ENCODE data around the gene CFAP157. TPM values are rescaled to one million over a fixed set of nuclear protein-coding genes. Genes with fewer than 3 reads are reported as not detected.
A peak's percentile ranks its signal among the peaks of the same experiment; 100 is the strongest.

CFAP157 gene
- polyA plus RNA-seq, 1 experiment = not detected

- no peak overlapping the region for H3K4me3 ChIP-seq (ENCODE audit: low read depth, low read length)
- peaks cover 12% of the 10 kb centered on the region for H3K27me3 ChIP-seq (ENCODE audit: control insufficient read depth, insufficient read depth, low read length)
- DNase-seq (ENCODE audit: low read depth) = no peak
- no peaks in the 10 kb centered on the region for H3K36me3 ChIP-seq (ENCODE audit: control insufficient read depth, insufficient read depth, low read length)
- ChIA-PET CTCF (interaction anchor here (2.2 kb wide), 1 partner anchor 26 kb away, joined by 6 read pairs; the partner anchor contains the start of gene TOR2A), POLR2A (no interaction called here)
- TF ChIP-seq CTCF (IDR thresholded peaks at IDR 0.05; ENCODE audit: insufficient read depth, low read depth, low read length) = no peak
Observed at GRCh38 chr9:127761061-127761460, 54.3 kb downstream of the CFAP157 start.

- ChIA-PET CTCF (interaction anchor here (2.2 kb wide), 1 partner anchor 27 kb away, joined by 6 read pairs; the partner anchor contains the start of gene TOR2A), POLR2A (no interaction called here)
- Histone ChIP-seq H3K36me3 (ENCODE audit: control insufficient read depth, insufficient read depth, low read length) (no peaks in the 10 kb centered on the region), H3K27me3 (ENCODE audit: control insufficient read depth, insufficient read depth, low read length) (peaks cover 11% of the 10 kb centered on the region), H3K4me3 (ENCODE audit: low read depth, low read length) (no peak overlapping the region)
- TF ChIP-seq CTCF (IDR thresholded peaks at IDR 0.05; ENCODE audit: insufficient read depth, low read depth, low read length) = no peak
- no peak for DNase-seq (ENCODE audit: low read depth)
Observed at GRCh38 chr9:127761491-127761956, 54.7 kb downstream of the CFAP157 start.

- CTCF ChIA-PET = interaction anchor here (0.6 to 2.2 kb wide), 3 partner anchors 16 to 108 kb away, joined by 3 to 6 read pairs (median 3); partner anchors contain the start of gene TOR2A
- POLR2A ChIA-PET = no interaction called here
- no peak for DNase-seq (ENCODE audit: low read depth)
- Histone ChIP-seq H3K4me3 (ENCODE audit: low read depth, low read length) (no peak overlapping the region), H3K27me3 (ENCODE audit: control insufficient read depth, insufficient read depth, low read length) (peaks cover 11% of the 10 kb centered on the region), H3K36me3 (ENCODE audit: control insufficient read depth, insufficient read depth, low read length) (no peaks in the 10 kb centered on the region)
- TF ChIP-seq CTCF (IDR thresholded peaks at IDR 0.05; ENCODE audit: insufficient read depth, low read depth, low read length) = no peak
Observed at GRCh38 chr9:127762111-127762676, 55.4 kb downstream of the CFAP157 start.

GRCh38 chr9:127763918-127764384 lies 57.2 kb downstream of the CFAP157 start:
- no peaks in the 10 kb centered on the region for H3K36me3 ChIP-seq (ENCODE audit: control insufficient read depth, insufficient read depth, low read length)
- POLR2A ChIA-PET = no interaction called here
- CTCF ChIA-PET = interaction anchor here (0.8 to 1.3 kb wide), 5 partner anchors 14 to 157 kb away, joined by 3 to 5 read pairs (median 3); partner anchors contain the start of gene TOR2A
- H3K4me3 ChIP-seq (ENCODE audit: low read depth, low read length) = no peak overlapping the region
- TF ChIP-seq CTCF (IDR thresholded peaks at IDR 0.05; ENCODE audit: insufficient read depth, low read depth, low read length) = peak; percentile 24; the same call in 1 of the 2 replicates
- H3K27me3 ChIP-seq (ENCODE audit: control insufficient read depth, insufficient read depth, low read length) = peaks cover 12% of the 10 kb centered on the region
- no peak for DNase-seq (ENCODE audit: low read depth)

- peaks cover 10% of the 10 kb centered on the region for H3K27me3 ChIP-seq (ENCODE audit: control insufficient read depth, insufficient read depth, low read length)
- DNase-seq (ENCODE audit: low read depth) = no peak
- TF ChIP-seq CTCF (IDR thresholded peaks at IDR 0.05; ENCODE audit: insufficient read depth, low read depth, low read length) = no peak
- CTCF ChIA-PET = interaction anchor here (0.8 to 2.5 kb wide), 4 partner anchors 14 to 104 kb away, joined by 5 read pairs; partner anchors contain the start of genes SH2D3C and TOR2A
- H3K36me3 ChIP-seq (ENCODE audit: control insufficient read depth, insufficient read depth, low read length) = no peaks in the 10 kb centered on the region
- POLR2A ChIA-PET = no interaction called here
- H3K4me3 ChIP-seq (ENCODE audit: low read depth, low read length) = no peak overlapping the region
Observed at GRCh38 chr9:127765418-127765817, 58.6 kb downstream of the CFAP157 start.

Other genes starting within 250 kb of the CFAP157 start
- gene STXBP1, start 94.7 kb upstream of the CFAP157 start, polyA plus RNA-seq (2011; rRNA removed) = 16.2 and 18.1 TPM in 2 replicates
- 14.6 and 21.1 TPM in 2 replicates for gene PTRH1, start 8.7 kb downstream of the CFAP157 start, polyA plus RNA-seq (2011; rRNA removed)
- 0.02 and 0.07 TPM in 2 replicates for gene TTC16, start 9.1 kb downstream of the CFAP157 start, polyA plus RNA-seq (2011; rRNA removed)
- 4.8 and 8.0 TPM in 2 replicates for gene TOR2A, start 28.3 kb downstream of the CFAP157 start, polyA plus RNA-seq (2011; rRNA removed)
- 0.04 and 0.06 TPM in 2 replicates for gene SH2D3C, start 71.7 kb downstream of the CFAP157 start, polyA plus RNA-seq (2011; rRNA removed)
- gene CDK9, start 79.0 kb downstream of the CFAP157 start, polyA plus RNA-seq (2011; rRNA removed) = 34.4 and 35.6 TPM in 2 replicates
- 27.9 and 61.9 TPM in 2 replicates for gene FPGS, start 95.9 kb downstream of the CFAP157 start, polyA plus RNA-seq (2011; rRNA removed)
- 23.3 and 44.6 TPM in 2 replicates for gene ENG, start 147.7 kb downstream of the CFAP157 start, polyA plus RNA-seq (2011; rRNA removed)
- gene AK1, start 170.7 kb downstream of the CFAP157 start, polyA plus RNA-seq (2011; rRNA removed) = 65.1 and 102 TPM in 2 replicates
- gene ST6GALNAC6, start 192.6 kb downstream of the CFAP157 start, polyA plus RNA-seq (2011; rRNA removed) = 48.5 and 78.3 TPM in 2 replicates
- 21.4 and 35.5 TPM in 2 replicates for gene ST6GALNAC4, start 210.1 kb downstream of the CFAP157 start, polyA plus RNA-seq (2011; rRNA removed)
- gene PIP5KL1, start 223.8 kb downstream of the CFAP157 start, polyA plus RNA-seq (2011; rRNA removed) = 1.9 and 2.3 TPM in 2 replicates
- 35.0 and 55.3 TPM in 2 replicates for gene DPM2, start 230.9 kb downstream of the CFAP157 start, polyA plus RNA-seq (2011; rRNA removed)